Measurements from ENCODE around the gene CSNK1A1L.
A peak's percentile ranks its signal among the peaks of the same experiment; 100 is the strongest.

Gene CSNK1A1L

DNA sequence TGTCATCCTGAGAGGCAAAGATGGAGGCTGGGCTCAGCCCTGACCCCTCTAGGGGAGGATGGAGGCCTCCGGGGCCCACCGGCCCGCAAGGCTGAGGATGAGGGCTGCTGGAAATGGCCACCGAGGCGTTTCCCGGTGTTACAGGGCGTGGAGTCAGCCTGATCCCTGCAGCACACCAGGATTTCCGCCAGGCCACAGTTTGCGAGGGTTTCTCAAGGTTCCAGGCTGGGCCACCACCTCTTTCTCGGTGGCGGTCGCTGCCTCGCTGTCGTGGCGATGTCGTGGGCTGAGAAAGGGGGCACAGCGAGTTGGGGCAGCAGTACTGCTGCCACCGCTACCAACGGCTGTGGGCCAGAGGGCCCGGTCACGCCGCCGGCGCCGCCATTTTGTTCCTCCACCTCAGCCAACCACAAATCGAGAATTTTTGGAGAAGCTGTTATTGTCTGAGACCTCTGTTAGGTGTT, at the start of gene CSNK1A1L:
Gene CSNK1A1L, minus strand, starts transcription at position 414 of the 464 bp plus-strand sequence. Its CDS starts 408 bp downstream, at position 6.
- TF ChIP-seq, protein P1, sequence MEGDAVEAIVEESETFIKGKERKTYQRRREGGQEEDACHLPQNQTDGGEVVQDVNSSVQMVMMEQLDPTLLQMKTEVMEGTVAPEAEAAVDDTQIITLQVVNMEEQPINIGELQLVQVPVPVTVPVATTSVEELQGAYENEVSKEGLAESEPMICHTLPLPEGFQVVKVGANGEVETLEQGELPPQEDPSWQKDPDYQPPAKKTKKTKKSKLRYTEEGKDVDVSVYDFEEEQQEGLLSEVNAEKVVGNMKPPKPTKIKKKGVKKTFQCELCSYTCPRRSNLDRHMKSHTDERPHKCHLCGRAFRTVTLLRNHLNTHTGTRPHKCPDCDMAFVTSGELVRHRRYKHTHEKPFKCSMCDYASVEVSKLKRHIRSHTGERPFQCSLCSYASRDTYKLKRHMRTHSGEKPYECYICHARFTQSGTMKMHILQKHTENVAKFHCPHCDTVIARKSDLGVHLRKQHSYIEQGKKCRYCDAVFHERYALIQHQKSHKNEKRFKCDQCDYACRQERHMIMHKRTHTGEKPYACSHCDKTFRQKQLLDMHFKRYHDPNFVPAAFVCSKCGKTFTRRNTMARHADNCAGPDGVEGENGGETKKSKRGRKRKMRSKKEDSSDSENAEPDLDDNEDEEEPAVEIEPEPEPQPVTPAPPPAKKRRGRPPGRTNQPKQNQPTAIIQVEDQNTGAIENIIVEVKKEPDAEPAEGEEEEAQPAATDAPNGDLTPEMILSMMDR (IDR thresholded peaks at IDR 0.05; ENCODE audit: low read depth, low read length): no peak
- no peak for DNase-seq (ENCODE audit: low read depth in 2 of 2)
- H3K4me3 ChIP-seq (replicated peaks in 1 of 2; ENCODE audit: low read depth in 2 of 2, low read length in 2 of 2): no peak within 1 kb of the TSS

DNA sequence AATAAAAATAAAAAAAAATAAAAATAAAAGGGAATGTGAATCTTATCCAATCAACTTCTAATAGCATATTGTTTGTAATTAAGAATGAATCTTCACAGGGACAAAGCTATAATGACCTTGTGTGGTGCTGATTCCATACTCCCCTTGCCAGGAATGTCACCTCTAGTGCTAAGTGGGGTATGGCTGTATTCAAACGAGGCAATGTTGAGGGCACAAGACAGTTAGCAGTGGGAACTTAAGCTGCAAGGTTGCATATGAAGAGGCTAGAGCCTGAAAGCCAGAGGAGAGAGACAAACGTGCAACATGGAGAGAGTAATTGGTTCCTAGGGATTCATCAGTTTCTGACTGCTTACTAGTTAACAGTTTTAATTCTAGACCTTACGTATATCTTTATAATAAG, 43.9 kb upstream of the CSNK1A1L start:
- DNase-seq (ENCODE audit: low read depth in 2 of 2): no peak
- TF ChIP-seq, protein P1 (IDR thresholded peaks at IDR 0.05; ENCODE audit: low read depth, low read length): no peak
- H3K4me3 ChIP-seq (replicated peaks in 1 of 2; ENCODE audit: low read depth in 2 of 2, low read length in 2 of 2): no peak overlapping the region

DNA sequence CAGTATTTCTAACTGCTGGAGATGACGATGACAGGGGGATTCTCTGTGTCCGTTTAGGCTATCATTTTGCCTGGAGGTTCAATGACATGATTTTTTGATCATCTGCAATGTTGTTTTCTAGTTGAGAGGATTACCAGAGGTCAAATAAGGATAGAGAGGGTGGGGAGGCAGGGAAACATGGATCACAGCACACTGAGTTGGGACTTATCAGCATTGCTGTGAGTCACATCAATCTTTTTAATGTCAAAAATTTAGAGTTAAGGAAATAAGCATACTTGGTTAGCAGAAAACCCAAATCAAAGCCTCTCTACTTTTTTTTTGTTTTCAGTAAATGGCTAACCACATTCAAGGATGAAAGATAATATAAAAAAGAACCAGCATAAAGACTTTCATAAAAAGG, 43.0 kb upstream of the CSNK1A1L start:
- DNase-seq (ENCODE audit: low read depth in 2 of 2): peak in 1 of 2 donors; percentile 32
- H3K4me3 ChIP-seq (replicated peaks in 1 of 2; ENCODE audit: low read depth in 2 of 2, low read length in 2 of 2): no peak overlapping the region
- TF ChIP-seq, protein P1 (IDR thresholded peaks at IDR 0.05; ENCODE audit: low read depth, low read length): no peak

DNA sequence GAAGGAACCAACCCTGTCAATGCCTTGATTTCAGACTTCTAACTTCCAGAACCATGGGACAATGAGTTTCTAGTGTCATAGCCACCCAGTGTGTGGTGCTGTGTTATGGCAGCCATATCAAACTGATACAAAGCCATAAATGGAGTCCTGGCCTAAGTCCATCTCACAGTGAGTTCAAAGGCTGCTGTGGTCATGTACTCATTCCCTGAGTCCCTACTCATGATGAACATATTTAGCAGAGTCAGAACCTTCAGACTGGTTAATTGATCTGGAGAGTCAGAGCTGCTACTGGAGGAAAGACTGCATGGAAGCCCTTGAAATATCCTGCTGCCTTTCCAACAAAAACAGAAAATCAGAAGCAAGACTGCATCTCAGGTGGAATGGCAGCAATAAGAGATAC, 39.2 kb upstream of the CSNK1A1L start:
- TF ChIP-seq, protein P1 (IDR thresholded peaks at IDR 0.05; ENCODE audit: low read depth, low read length): no peak
- peak in 1 of 2 donors; percentile 48 for DNase-seq (ENCODE audit: low read depth in 2 of 2)
- no peak overlapping the region for H3K4me3 ChIP-seq (replicated peaks in 1 of 2; ENCODE audit: low read depth in 2 of 2, low read length in 2 of 2)

DNA sequence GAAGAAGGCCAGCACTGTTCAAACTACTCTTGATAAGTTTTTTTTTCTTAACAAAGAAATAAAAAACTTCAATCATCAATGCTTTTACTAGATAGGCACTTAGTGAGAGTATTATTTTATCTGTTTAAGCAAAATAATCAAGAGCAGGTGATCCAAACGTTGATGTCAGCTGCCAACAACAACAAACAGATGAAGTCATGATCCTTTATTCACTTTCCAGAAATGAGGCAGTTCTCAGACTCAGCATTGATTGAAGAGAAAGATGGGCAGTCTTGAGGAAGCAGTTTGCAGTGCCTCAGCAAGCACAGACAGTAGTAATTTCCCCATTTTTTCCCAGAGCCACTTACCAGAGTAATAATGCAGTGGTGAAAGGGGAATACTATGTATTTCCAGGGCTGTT, 38.4 kb upstream of the CSNK1A1L start:
- H3K4me3 ChIP-seq (replicated peaks in 1 of 2; ENCODE audit: low read depth in 2 of 2, low read length in 2 of 2): no peak overlapping the region
- TF ChIP-seq, protein P1 (IDR thresholded peaks at IDR 0.05; ENCODE audit: low read depth, low read length): no peak
- peak; percentile 17 to 61 for DNase-seq (ENCODE audit: low read depth in 2 of 2)

DNA sequence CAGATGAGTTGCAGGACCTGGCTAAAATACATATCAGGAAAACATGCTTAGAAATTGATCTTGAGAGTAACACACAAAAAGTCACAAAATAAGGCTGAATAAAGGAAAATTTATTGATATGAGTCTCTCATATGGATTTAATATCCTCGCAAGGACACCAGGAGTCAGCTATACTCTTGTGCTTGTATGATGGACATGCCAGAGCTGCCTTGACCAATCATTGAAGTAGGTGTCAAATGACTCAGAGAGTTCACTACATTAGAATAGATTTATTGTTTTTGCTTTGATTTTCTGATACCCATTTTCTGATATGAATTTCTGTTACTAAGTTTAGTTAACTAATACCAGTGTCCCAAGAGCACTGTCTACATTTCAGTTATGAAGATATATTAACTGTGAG, 37.4 kb upstream of the CSNK1A1L start:
- TF ChIP-seq, protein P1 (IDR thresholded peaks at IDR 0.05; ENCODE audit: low read depth, low read length): no peak

DNA sequence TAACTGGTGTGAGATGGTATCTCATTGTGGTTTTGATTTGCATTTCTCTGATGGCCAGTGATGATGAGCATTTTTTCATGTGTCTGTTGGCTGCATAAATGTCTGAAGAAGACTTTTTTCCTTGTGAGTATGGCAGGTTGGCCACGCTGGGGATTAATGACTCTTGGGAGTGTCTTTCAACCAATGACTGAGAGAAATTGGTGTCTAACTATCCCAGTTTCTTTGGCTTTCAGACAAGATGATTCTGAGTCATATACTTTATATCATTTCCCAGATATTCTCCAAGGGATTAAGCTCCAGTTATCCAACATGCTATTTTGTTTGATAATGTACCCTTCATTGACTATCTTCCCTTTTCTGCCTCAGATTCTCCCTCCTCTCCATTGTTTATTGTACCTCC, 35.5 kb upstream of the CSNK1A1L start:
- peak; percentile 43 to 66 for DNase-seq (ENCODE audit: low read depth in 2 of 2)

More for the DNA sequence above, 37.4 kb upstream of the CSNK1A1L start:
- H3K4me3 ChIP-seq (replicated peaks in 1 of 2; ENCODE audit: low read depth in 2 of 2, low read length in 2 of 2): no peak overlapping the region
- no peak for DNase-seq (ENCODE audit: low read depth in 2 of 2)

More for the DNA sequence above, 35.5 kb upstream of the CSNK1A1L start:
- TF ChIP-seq, protein P1 (IDR thresholded peaks at IDR 0.05; ENCODE audit: low read depth, low read length): no peak
- no peak overlapping the region for H3K4me3 ChIP-seq (replicated peaks in 1 of 2; ENCODE audit: low read depth in 2 of 2, low read length in 2 of 2)
